Measurements from ENCODE around the gene QRFP.

QRFP gene

DNA sequence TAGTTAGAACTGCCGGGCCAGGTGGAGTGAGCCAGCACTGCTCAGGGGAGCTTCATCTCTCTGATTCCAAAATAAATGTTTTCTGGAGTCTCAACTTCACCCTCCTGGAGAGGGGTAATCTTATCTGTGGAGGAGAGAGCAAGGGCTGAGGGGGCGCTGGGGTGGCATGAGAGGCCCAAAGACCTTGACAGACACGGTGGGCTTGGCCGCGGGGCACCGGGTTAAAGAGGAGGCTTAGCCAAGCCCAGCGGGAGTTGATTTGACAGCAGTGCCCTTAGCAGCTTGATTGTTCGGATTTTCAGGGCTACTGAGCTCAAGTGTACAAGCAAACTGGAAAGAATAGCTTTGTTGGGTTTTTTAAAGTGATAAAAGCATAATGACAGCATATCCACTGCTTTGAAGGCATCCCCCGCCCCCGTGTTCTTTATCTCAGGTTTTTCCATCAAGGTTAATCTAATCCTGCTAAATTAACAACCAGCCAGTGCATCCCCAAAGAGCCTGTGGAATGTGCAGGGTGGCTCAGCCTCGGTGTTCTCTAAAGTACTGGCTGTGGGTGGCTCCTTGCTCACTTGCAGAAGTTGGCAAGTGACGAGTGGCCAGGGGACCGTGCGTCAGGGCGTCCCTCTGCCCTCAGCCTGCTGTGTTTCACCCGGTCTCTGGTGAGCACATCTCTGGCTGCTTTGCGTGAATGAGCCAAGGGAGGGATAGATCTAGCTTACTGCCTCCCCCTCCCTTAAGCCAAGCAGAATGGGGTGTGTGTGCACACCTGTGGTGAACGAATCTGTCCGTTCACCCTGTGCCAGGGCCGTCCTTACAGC is 5.5 kb downstream of the QRFP start:
- DNase-seq (ENCODE audit: low spot score): no peak

GRCh38 chr9:130890124-130890523 is 6.5 kb downstream of the QRFP start:
- DNase-seq (ENCODE audit: low spot score): no peak

DNA sequence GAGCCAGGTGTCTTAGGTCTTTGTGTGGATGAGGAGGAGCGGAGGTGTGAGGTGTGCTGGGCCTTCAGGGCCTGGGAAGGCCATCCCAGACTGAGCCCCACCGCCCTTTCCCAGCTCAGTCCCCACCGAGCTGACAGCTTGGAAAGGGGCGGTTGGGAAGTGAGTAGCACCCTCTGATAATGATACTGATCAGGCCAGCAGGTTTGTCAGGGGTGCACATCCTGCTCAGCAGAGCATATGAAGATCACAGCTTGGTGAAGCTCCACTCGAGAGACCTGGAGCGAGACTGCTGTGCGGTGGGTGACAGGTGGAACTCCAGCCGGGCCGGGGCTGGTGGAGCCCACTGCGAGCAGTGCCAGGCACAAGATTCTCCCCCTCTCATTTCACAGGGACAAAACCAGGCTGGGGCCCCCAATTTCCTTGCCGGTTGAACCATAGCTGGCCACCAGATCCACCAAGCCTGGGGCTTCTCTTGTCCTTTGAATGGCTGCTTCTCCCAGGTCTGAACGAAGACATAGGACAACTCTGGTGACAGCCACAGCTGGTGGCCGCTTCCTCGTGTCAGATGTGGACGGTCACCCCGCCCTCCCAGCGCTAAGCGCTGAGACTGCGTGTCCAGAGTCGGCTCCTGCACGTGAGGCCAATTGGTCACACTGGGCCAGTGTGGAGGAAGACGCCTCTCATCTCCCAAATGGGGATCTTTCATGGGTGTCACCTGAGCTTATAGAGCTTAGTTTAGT is 8.3 kb downstream of the QRFP start:
- DNase-seq (ENCODE audit: low spot score): no peak

- no peak for DNase-seq (ENCODE audit: low spot score)
Observed at GRCh38 chr9:130887494-130888144, 9.0 kb downstream of the QRFP start.

DNA sequence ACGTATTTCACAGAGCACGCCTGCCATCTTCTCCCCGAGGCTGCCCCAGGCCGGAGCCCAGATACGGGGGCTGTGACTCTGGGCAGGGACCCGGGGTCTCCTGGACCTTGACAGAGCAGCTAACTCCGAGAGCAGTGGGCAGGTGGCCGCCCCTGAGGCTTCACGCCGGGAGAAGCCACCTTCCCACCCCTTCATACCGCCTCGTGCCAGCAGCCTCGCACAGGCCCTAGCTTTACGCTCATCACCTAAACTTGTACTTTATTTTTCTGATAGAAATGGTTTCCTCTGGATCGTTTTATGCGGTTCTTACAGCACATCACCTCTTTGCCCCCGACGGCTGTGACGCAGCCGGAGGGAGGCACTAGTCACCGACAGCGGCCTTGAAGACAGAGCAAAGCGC is 9.6 kb downstream of the QRFP start:
- DNase-seq (ENCODE audit: low spot score): no peak

DNA sequence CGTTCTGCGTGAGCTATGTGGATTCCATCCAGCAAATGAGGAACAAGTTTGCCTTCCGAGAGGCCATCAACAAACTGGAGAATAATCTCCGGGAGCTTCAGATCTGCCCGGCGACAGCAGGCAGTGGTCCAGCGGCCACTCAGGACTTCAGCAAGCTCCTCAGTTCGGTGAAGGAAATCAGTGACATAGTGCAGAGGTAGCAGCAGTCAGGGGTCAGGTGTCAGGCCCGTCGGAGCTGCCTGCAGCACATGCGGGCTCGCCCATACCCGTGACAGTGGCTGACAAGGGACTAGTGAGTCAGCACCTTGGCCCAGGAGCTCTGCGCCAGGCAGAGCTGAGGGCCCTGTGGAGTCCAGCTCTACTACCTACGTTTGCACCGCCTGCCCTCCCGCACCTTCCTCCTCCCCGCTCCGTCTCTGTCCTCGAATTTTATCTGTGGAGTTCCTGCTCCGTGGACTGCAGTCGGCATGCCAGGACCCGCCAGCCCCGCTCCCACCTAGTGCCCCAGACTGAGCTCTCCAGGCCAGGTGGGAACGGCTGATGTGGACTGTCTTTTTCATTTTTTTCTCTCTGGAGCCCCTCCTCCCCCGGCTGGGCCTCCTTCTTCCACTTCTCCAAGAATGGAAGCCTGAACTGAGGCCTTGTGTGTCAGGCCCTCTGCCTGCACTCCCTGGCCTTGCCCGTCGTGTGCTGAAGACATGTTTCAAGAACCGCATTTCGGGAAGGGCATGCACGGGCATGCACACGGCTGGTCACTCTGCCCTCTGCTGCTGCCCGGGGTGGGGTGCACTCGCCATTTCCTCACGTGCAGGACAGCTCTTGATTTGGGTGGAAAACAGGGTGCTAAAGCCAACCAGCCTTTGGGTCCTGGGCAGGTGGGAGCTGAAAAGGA is 10.9 kb downstream of the QRFP start:
- DNase-seq (ENCODE audit: low spot score): no peak

GRCh38 chr9:130884542-130885483 is 11.8 kb downstream of the QRFP start:
- no peak for DNase-seq (ENCODE audit: low spot score)

DNA sequence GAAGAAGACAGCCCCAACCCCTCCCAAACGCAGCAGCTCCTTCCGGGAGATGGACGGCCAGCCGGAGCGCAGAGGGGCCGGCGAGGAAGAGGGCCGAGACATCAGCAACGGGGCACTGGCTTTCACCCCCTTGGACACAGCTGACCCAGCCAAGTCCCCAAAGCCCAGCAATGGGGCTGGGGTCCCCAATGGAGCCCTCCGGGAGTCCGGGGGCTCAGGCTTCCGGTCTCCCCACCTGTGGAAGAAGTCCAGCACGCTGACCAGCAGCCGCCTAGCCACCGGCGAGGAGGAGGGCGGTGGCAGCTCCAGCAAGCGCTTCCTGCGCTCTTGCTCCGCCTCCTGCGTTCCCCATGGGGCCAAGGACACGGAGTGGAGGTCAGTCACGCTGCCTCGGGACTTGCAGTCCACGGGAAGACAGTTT is 12.5 kb downstream of the QRFP start:
- DNase-seq (ENCODE audit: low spot score): no peak

DNA sequence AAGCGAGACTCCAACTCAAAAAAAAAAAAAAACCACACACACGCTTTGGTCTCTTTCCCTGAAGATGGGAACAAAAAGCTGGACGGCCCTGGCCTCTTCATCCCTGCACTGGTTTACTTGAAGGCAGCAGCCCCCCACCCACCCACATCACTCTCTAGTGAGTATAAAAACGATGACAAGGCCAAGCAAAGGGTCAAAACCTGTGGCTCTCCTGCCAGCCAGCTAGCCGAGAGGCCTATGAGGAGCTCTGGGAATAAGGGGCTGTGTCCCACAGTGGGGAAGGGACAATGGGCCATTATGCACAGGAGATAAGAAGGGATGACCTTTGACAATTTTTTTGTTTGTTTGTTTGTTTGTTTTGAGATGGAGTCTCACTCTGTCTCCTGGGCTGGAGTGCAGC is 13.1 kb downstream of the QRFP start:
- no peak for DNase-seq (ENCODE audit: low spot score)

- no peak for DNase-seq (ENCODE audit: low spot score)
Observed at GRCh38 chr9:130882696-130883225, 13.9 kb downstream of the QRFP start.

DNA sequence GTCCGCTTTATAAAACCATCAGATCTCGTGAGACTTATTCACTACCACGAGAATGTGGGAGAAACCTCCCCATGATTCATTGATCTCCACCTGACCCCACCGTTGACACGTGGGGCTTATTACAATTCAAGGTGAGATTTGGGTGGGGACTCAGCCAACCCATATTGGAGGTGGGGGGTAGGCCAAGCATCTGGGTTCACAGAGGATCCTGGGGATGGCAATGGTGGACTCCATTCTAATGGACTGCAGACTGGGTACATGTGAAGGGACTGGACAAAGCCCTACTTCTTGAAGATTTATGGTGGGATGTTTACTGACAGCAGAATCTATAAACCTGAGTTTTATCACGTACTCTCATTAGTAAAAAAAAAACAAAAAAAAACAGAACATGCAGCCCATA is 15.1 kb downstream of the QRFP start:
- DNase-seq (ENCODE audit: low spot score): no peak

- no peak for DNase-seq (ENCODE audit: low spot score)
Observed at GRCh38 chr9:130880599-130881220, 15.9 kb downstream of the QRFP start.

DNA sequence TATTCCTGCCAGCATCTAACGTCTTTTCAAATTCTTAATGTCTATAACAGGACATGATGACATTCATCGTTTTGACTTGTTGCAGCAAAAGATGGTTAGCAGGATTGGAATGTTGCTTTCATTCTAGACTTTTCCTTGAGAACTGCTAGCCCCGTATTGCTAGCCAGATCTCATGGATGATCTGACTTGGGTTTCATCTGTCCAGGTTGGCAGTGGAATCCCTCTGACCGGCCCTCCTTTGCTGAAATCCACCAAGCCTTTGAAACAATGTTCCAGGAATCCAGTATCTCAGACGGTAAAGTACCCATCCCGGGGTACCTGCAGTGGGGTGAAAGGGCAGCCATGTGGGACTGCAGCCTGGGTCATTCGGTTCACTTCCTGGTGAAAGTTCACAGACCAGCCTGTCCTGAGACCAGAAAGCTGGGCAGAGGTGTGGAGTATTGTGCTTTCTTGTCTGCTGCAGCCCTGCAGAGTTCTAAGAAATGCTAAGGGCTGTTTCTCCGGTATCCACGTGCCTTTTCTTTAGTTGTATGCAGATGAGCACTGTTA is 16.7 kb downstream of the QRFP start:
- no peak for DNase-seq (ENCODE audit: low spot score)

DNA sequence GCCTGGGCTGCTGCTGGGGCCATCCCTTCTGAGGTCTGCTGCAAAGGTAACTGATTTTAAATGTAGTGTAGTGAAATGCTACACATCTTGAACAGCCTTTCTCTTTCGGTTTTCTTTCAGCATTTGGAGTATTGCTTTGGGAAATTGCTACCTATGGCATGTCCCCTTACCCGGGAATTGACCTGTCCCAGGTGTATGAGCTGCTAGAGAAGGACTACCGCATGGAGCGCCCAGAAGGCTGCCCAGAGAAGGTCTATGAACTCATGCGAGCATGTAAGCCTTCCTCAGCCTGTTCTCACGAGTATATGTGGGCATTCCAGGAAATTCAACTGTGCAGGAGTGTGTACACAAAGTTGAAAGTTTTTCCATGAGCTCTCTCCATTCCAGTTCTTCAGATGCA is 18.3 kb downstream of the QRFP start:
- DNase-seq (ENCODE audit: low spot score): no peak

DNA sequence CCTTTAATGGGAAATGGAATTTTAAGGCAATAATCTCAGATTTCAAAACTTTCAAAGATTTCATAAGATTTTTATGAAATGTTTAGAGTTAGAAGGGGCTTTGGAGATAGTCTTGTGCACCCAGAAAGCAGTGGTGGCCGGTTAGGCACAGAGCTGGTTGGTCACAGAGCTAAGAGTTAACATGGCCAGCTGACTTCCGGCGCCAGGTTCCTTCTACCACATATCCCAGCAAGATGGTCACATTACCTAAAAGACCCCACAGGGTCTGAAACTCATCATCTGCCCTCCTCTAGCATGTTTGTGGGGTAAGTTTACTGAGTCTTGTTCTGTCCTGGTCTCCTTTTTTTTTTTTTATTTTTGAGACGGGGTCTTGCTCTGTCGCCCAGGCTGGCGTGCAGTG is 19.3 kb downstream of the QRFP start:
- DNase-seq (ENCODE audit: low spot score): no peak

DNA sequence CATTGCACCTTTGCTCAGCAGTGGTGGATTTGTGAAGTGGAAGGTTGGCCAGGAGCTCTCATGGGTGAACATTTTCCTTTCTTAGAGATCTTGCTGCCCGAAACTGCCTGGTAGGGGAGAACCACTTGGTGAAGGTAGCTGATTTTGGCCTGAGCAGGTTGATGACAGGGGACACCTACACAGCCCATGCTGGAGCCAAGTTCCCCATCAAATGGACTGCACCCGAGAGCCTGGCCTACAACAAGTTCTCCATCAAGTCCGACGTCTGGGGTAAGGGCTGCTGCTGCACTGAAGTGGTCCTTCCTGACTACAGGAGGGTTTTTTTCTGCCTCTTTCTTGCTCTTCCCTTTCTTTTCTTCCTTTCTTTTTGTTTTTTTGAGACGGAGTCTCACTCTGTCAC is 21.8 kb downstream of the QRFP start:
- DNase-seq (ENCODE audit: low spot score): no peak

GRCh38 chr9:130873966-130874365 is 22.6 kb downstream of the QRFP start:
- no peak for DNase-seq (ENCODE audit: low spot score)

DNA sequence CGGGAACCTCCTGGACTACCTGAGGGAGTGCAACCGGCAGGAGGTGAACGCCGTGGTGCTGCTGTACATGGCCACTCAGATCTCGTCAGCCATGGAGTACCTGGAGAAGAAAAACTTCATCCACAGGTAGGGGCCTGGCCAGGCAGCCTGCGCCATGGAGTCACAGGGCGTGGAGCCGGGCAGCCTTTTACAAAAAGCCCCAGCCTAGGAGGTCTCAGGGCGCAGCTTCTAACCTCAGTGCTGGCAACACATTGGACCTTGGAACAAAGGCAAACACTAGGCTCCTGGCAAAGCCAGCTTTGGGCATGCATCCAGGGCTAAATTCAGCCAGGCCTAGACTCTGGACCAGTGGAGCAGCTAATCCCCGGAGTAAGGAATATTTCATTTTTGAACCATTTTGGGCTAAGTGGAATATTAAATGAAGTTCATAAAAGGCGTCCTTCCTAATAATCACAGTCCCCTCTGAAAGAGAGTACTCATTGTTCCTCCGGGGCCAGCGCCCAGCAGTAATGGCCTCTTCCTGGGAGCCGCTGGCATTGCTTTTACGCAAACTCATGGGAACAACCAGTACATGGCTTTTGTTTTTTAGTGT is 23.6 kb downstream of the QRFP start:
- DNase-seq (ENCODE audit: low spot score): no peak

GRCh38 chr9:130872508-130872907 is 24.1 kb downstream of the QRFP start:
- DNase-seq (ENCODE audit: low spot score): no peak

Measured in SW480 (cell line).